ENCODE results near the gene CDC5L.

- TF ChIP-seq, protein P1, sequence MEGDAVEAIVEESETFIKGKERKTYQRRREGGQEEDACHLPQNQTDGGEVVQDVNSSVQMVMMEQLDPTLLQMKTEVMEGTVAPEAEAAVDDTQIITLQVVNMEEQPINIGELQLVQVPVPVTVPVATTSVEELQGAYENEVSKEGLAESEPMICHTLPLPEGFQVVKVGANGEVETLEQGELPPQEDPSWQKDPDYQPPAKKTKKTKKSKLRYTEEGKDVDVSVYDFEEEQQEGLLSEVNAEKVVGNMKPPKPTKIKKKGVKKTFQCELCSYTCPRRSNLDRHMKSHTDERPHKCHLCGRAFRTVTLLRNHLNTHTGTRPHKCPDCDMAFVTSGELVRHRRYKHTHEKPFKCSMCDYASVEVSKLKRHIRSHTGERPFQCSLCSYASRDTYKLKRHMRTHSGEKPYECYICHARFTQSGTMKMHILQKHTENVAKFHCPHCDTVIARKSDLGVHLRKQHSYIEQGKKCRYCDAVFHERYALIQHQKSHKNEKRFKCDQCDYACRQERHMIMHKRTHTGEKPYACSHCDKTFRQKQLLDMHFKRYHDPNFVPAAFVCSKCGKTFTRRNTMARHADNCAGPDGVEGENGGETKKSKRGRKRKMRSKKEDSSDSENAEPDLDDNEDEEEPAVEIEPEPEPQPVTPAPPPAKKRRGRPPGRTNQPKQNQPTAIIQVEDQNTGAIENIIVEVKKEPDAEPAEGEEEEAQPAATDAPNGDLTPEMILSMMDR (IDR thresholded peaks at IDR 0.05): no peak
- TF ChIP-seq EP300 (IDR thresholded peaks at IDR 0.05) (no peak), POLR2A (IDR thresholded peaks at IDR 0.05) (no peak)
These were observed 89.9 kb downstream of the CDC5L start for GRCh38 chr6:44477293-44477894.

All from upper lobe of left lung (tissue), 4 donors.